Keratinocyte (primary cell): ENCODE results near the gene PAIP2. TPM values are rescaled to one million over a fixed set of nuclear protein-coding genes. Genes with fewer than 3 reads are reported as not detected.

ENCODE experiments used
- DNase-seq: peaks from one replicate; pipeline ENCODE4 v3.0.0-alpha.2; 2011; ENCODE audit warnings: low read depth, missing footprints, low spot score
- FAIRE-seq: peaks from 2 replicates; lab custom pipeline; 2011; peaks lifted over from hg19 to GRCh38; lab: Jason Lieb, UNC
- H2AFZ ChIP-seq: 2 replicates; pipeline ENCODE4 v1.6.0; 2012; ENCODE audit warnings: low read length, control low read depth, inconsistent platforms; ENCODE audit not compliant: control insufficient read depth
- H3K27ac ChIP-seq: 2 replicates; pipeline ENCODE4 v1.5.1; 2011; ENCODE audit warnings: low read length; ENCODE audit not compliant: control insufficient read depth, insufficient read depth
- H3K27me3 ChIP-seq: 3 replicates; pipeline ENCODE4 v1.6.0; 2011; ENCODE audit warnings: low read length; ENCODE audit not compliant: control insufficient read depth, insufficient read depth; ENCODE audit errors: extremely low read depth
- H3K36me3 ChIP-seq, 2 experiments: 2 replicates in 1 of 2; 3 replicates in 1 of 2; pipeline ENCODE4 v1.5.1; 2011; ENCODE audit warnings: low read length in 2 of 2, mild to moderate bottlenecking in 1 of 2; ENCODE audit not compliant: control insufficient read depth in 2 of 2, insufficient read depth in 2 of 2; ENCODE audit errors: extremely low read depth in 1 of 2
- H3K4me1 ChIP-seq: 3 replicates; pipeline ENCODE4 v1.5.1; 2011; ENCODE audit warnings: low read length; ENCODE audit not compliant: control insufficient read depth, insufficient read depth; ENCODE audit errors: extremely low read depth
- H3K4me2 ChIP-seq: 3 replicates; pipeline ENCODE4 v1.6.0; 2011; ENCODE audit warnings: low read depth, low read length; ENCODE audit not compliant: control insufficient read depth, insufficient read depth; ENCODE audit errors: extremely low read depth
- H3K4me3 ChIP-seq, 3 experiments: fragments of 200-600 bp in 1 of 3; sonication (generic) in 1 of 3; 2 replicates in 2 of 3; 3 replicates in 1 of 3; pipeline ENCODE4 v1.5.1; 2011 to 2016; ENCODE audit warnings: low read length in 3 of 3, mild to moderate bottlenecking in 3 of 3, control low read depth in 2 of 3, inconsistent platforms in 1 of 3, low read depth in 1 of 3, mixed read lengths in 1 of 3, mixed run types in 1 of 3, moderate library complexity in 1 of 3; ENCODE audit not compliant: control insufficient read depth in 2 of 3, insufficient read depth in 2 of 3; ENCODE audit errors: extremely low read depth in 1 of 3
- H3K79me2 ChIP-seq: 2 replicates; pipeline ENCODE4 v1.6.0; 2012; ENCODE audit warnings: low read length; ENCODE audit not compliant: control insufficient read depth, insufficient read depth
- H3K9ac ChIP-seq: 3 replicates; pipeline ENCODE4 v1.6.0; 2011; ENCODE audit warnings: low read length; ENCODE audit not compliant: control insufficient read depth, insufficient read depth; ENCODE audit errors: extremely low read depth
- H3K9me1 ChIP-seq: 3 replicates; pipeline ENCODE4 v1.6.0; 2011; ENCODE audit warnings: low read length; ENCODE audit not compliant: control insufficient read depth, insufficient read depth; ENCODE audit errors: extremely low read depth
- H3K9me3 ChIP-seq: 2 replicates; pipeline ENCODE4 v1.5.1; 2012; ENCODE audit warnings: low read depth, low read length; ENCODE audit not compliant: control insufficient read depth
- H4K20me1 ChIP-seq: 3 replicates; pipeline ENCODE4 v1.6.0; 2011; ENCODE audit warnings: low read length; ENCODE audit not compliant: control insufficient read depth, insufficient read depth; ENCODE audit errors: extremely low read depth
- EZH2 ChIP-seq: IDR thresholded peaks from one replicate; pipeline ENCODE4 v1.6.1; 2012; ENCODE audit warnings: inconsistent platforms, mild to moderate bottlenecking, low read length, moderate library complexity
- dilution Hi-C: fragments of 300-500 bp; cut with MboI; formaldehyde crosslinking; loops from one replicate; pipeline ENCODE4 v1.7.0; 2020; ENCODE audit warnings: low sequenced_read_pairs; ENCODE audit not compliant: extremely low pct_ligation_motif_present
- polyA plus RNA-seq, 5 experiments: library from polyadenylated mRNA; depleted of rRNA in 3 of 5; stranded (reverse) in 3 of 5; stranded (forward) in 1 of 5; unstranded in 1 of 5; fragments of >200 nt; gene quantifications; 1 replicate in 1 of 5; 2 replicates in 3 of 5; 3 replicates in 1 of 5; pipeline versions ENCODE4 v1.2.1 to v1.2.3, GENCODE V29; 2011 to 2012; ENCODE audit warnings: missing spikeins in 2 of 5, low read depth in 1 of 5, low replicate concordance in 1 of 5
- small RNA-seq, 3 experiments: library from RNA; depleted of rRNA; stranded (forward); fragments of <200 nt; gene quantifications; one replicate each; pipeline ENCODE3, GENCODE V24; 2012; ENCODE audit warnings: low read depth in 3 of 3, low replicate concordance in 1 of 3; ENCODE audit not compliant: insufficient read length in 3 of 3
- TF ChIP-seq, protein P1 (sequence below), 3 experiments: IDR thresholded peaks in 1 of 3; conservative IDR thresholded peaks in 1 of 3; optimal IDR thresholded peaks in 1 of 3; 2 replicates in 2 of 3; 3 replicates in 1 of 3; pipeline versions ENCODE3 to v1.5.1; 2011; ENCODE audit warnings: low read length in 3 of 3, mild to moderate bottlenecking in 3 of 3, moderate library complexity in 2 of 3, control low read depth in 1 of 3, inconsistent platforms in 1 of 3; ENCODE audit not compliant: insufficient read depth in 2 of 3; ENCODE audit errors: extremely low read depth in 1 of 3

Gene PAIP2
- polyA plus RNA-seq, 1 donor (not counting 4 experiments of a cell fraction or from before 2014, with no cell fraction given), result 65.6 TPM

GRCh38 chr5:139417214-139417613 lies 75.6 kb downstream of the PAIP2 start:
- no peak for FAIRE-seq
- no peak overlapping the region for H3K4me3 ChIP-seq
- no peaks in the 10 kb centered on the region for H4K20me1 ChIP-seq
- H3K27me3 ChIP-seq, result no peaks in the 10 kb centered on the region
- TF ChIP-seq EZH2, result no peak
- TF ChIP-seq, protein P1, sequence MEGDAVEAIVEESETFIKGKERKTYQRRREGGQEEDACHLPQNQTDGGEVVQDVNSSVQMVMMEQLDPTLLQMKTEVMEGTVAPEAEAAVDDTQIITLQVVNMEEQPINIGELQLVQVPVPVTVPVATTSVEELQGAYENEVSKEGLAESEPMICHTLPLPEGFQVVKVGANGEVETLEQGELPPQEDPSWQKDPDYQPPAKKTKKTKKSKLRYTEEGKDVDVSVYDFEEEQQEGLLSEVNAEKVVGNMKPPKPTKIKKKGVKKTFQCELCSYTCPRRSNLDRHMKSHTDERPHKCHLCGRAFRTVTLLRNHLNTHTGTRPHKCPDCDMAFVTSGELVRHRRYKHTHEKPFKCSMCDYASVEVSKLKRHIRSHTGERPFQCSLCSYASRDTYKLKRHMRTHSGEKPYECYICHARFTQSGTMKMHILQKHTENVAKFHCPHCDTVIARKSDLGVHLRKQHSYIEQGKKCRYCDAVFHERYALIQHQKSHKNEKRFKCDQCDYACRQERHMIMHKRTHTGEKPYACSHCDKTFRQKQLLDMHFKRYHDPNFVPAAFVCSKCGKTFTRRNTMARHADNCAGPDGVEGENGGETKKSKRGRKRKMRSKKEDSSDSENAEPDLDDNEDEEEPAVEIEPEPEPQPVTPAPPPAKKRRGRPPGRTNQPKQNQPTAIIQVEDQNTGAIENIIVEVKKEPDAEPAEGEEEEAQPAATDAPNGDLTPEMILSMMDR (optimal IDR thresholded peaks at IDR 0.05 in 1 of 3, IDR thresholded peaks at IDR 0.05 in 1 of 3, conservative IDR thresholded peaks at IDR 0.05 in 1 of 3; ENCODE audit: extremely low read depth in 1 of 3, insufficient read depth in 2 of 3, low read length in 3 of 3), result no peak
- dilution Hi-C loops, result no loop called here
- H3K9me1 ChIP-seq, result no peaks in the 10 kb centered on the region
- no peak overlapping the region for H3K9ac ChIP-seq
- no peaks in the 10 kb centered on the region for H3K79me2 ChIP-seq
- peaks cover 0 to 2% of the 10 kb centered on the region in 2 experiments for H3K36me3 ChIP-seq
- DNase-seq, result no peak
- peaks cover 34% of the 10 kb centered on the region for H3K4me1 ChIP-seq
- H3K9me3 ChIP-seq, result no peaks in the 10 kb centered on the region
- H3K4me2 ChIP-seq, result no peak overlapping the region
- no peak overlapping the region for H2AFZ ChIP-seq
- H3K27ac ChIP-seq, result no peak overlapping the region

DNA sequence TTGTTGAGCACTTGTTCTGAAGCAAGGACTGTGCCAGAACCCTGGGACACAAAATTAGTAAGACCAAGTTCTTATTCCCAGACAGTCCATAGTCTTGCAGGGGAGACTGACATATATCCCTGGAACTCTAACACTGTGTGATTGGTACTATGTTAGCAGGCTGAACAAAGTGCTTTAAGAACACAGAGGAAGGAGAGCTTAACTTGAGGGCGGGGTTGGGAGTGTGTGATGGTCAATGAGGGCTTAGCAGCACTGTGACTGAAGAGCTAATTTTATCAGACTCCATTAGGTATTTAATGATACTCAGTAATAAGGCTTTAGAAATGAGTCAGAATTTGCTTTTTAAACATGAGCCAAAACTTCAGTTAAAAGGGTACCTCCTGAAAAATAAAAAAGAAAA lies 77.1 kb downstream of the PAIP2 start:
- Histone ChIP-seq H3K4me2 (no peak overlapping the region), H2AFZ (no peak overlapping the region), H3K36me3 (peaks cover 0 to 2% of the 10 kb centered on the region in 2 experiments), H3K27ac (no peak overlapping the region), H4K20me1 (no peaks in the 10 kb centered on the region), H3K9me1 (no peaks in the 10 kb centered on the region), H3K79me2 (no peaks in the 10 kb centered on the region), H3K27me3 (no peaks in the 10 kb centered on the region), H3K9ac (no peak overlapping the region), H3K9me3 (no peaks in the 10 kb centered on the region), H3K4me3 (no peak overlapping the region), H3K4me1 (peaks cover 31% of the 10 kb centered on the region)
- FAIRE-seq (no peak), DNase-seq (no peak)
- dilution Hi-C loops, result no loop called here
- no peak for TF ChIP-seq EZH2
- TF ChIP-seq, protein P1 (optimal IDR thresholded peaks at IDR 0.05 in 1 of 3, IDR thresholded peaks at IDR 0.05 in 1 of 3, conservative IDR thresholded peaks at IDR 0.05 in 1 of 3; ENCODE audit: extremely low read depth in 1 of 3, insufficient read depth in 2 of 3, low read length in 3 of 3), result no peak

Small RNAs within 50 kb of the gene (small RNA-seq; reads per million reads assigned to genes)
- 0 reads per million in 3 experiments for gene RNA5SP195

Other genes starting within 250 kb of the PAIP2 start
- gene SIL1, start 143.5 kb upstream of the PAIP2 start, polyA plus RNA-seq, result 39.9 to 48.2 TPM (median 45.4 TPM) in 3 replicates
- gene MATR3, start 48.1 kb upstream of the PAIP2 start, polyA plus RNA-seq, result 81.6 to 122 TPM (median 82.8 TPM) in 3 replicates
- gene SLC23A1, start 41.4 kb downstream of the PAIP2 start, polyA plus RNA-seq, result 0.03 TPM in 1 of 3 replicates, not detected in the others
- gene MZB1, start 48.1 kb downstream of the PAIP2 start, polyA plus RNA-seq, result 0.13 to 0.27 TPM in 2 of 3 replicates, not detected in the other
- 0.22 to 0.32 TPM (median 0.26 TPM) in 3 replicates for gene PROB1, start 53.2 kb downstream of the PAIP2 start, polyA plus RNA-seq
- gene SPATA24, start 62.2 kb downstream of the PAIP2 start, polyA plus RNA-seq, result 2.7 to 4.9 TPM (median 4.0 TPM) in 3 replicates
- gene DNAJC18, start 97.7 kb downstream of the PAIP2 start, polyA plus RNA-seq, result 3.0 to 6.6 TPM (median 3.6 TPM) in 3 replicates
- gene ECSCR, start 120.9 kb downstream of the PAIP2 start, polyA plus RNA-seq, result not detected in 3 replicates
- gene SMIM33, start 129.2 kb downstream of the PAIP2 start, polyA plus RNA-seq, result not detected in 3 replicates
- gene STING1, start 140.9 kb downstream of the PAIP2 start, polyA plus RNA-seq, result 25.2 to 38.1 TPM (median 26.0 TPM) in 3 replicates
- 49.8 to 127 TPM (median 65.7 TPM) in 3 replicates for gene UBE2D2, start 219.5 kb downstream of the PAIP2 start, polyA plus RNA-seq